Natural killer cell (primary cell): ENCODE data around the gene TGFBR2. TPM values are rescaled to one million over a fixed set of nuclear protein-coding genes. Genes with fewer than 3 reads are reported as not detected.

Experiments used
- ATAC-seq, 3 donors: fragments of 150-1000 bp in 2 of 3; fragments of 200-7000 bp in 1 of 3; cut with Tn5 transposase; 1 replicate in 1 of 3; 2 replicates in 2 of 3; pipeline ENCODE4 v1.10.0; 2021; ENCODE audit warnings: mild to moderate bottlenecking in 2 of 3, moderate library complexity in 2 of 3
- DNase-seq, 2 donors: peaks; one replicate each; pipeline versions ENCODE4 v3.0.0 to v3.0.0-alpha.2; 2013 to 2021; ENCODE audit warnings: mixed read lengths in 1 of 2
- H3K27ac ChIP-seq: one replicate; pipeline ENCODE4 v1.5.1; 2013; ENCODE audit warnings: mild to moderate bottlenecking, low read length
- H3K27me3 ChIP-seq: one replicate; pipeline ENCODE4 v1.6.1; 2013; ENCODE audit warnings: low read length; ENCODE audit not compliant: control insufficient read depth, insufficient read depth
- H3K36me3 ChIP-seq: one replicate; pipeline ENCODE4 v1.6.1; 2013; ENCODE audit warnings: low read length; ENCODE audit not compliant: control insufficient read depth, insufficient read depth
- H3K4me1 ChIP-seq: one replicate; pipeline ENCODE4 v1.6.1; 2013; ENCODE audit warnings: low read length; ENCODE audit not compliant: control insufficient read depth, insufficient read depth
- H3K4me3 ChIP-seq: one replicate; pipeline ENCODE4 v1.5.1; 2013; ENCODE audit warnings: low read length
- H3K9me3 ChIP-seq: one replicate; pipeline ENCODE4 v1.6.1; 2013; ENCODE audit warnings: low read length; ENCODE audit not compliant: control insufficient read depth, insufficient read depth
- H3K27ac Mint-ChIP-seq, 2 donors: one replicate each; pipeline ENCODE4 v1.8.0; 2022; ENCODE audit warnings: mild to moderate bottlenecking in 2 of 2, mixed read lengths in 2 of 2, moderate library complexity in 1 of 2
- H3K27me3 Mint-ChIP-seq, 2 donors: one replicate each; pipeline ENCODE4 v1.8.0; 2022; ENCODE audit warnings: low read depth in 2 of 2, mixed read lengths in 2 of 2
- H3K36me3 Mint-ChIP-seq: one replicate; pipeline ENCODE4 v1.8.0; 2022; ENCODE audit warnings: mixed read lengths
- H3K4me1 Mint-ChIP-seq, 2 donors: one replicate each; pipeline ENCODE4 v1.8.0; 2022; ENCODE audit warnings: mixed read lengths in 2 of 2
- H3K4me3 Mint-ChIP-seq: one replicate; pipeline ENCODE4 v1.8.0; 2022; ENCODE audit warnings: mild to moderate bottlenecking, moderate library complexity, mixed read lengths
- H3K9me3 Mint-ChIP-seq, 2 donors: one replicate each; pipeline ENCODE4 v1.8.0; 2022; ENCODE audit warnings: mixed read lengths in 2 of 2
- WGBS: methylation state at CpG from one replicate; pipeline ENCODE4 v1.1.7; 2013; ENCODE audit warnings: missing lambda C conversion rate; ENCODE audit not compliant: insufficient coverage; 5-methylcytosine and 5-hydroxymethylcytosine counted together
- intact Hi-C: fragments of 100-400 bp; cut with micrococcal nuclease; formaldehyde crosslinking; loops from one replicate; pipeline ENCODE4 v1.14.2; 2022
- total RNA-seq, 4 donors: library from RNA; stranded (reverse); fragments of 120-200 nt in 1 of 4; gene quantifications; one replicate each; pipeline versions ENCODE4 v1.2.3 to v1.2.4, GENCODE V29; 2013 to 2022
- TF ChIP-seq, protein P1 (sequence below): fragments of 200-600 bp; IDR thresholded peaks from one replicate; pipeline ENCODE4 v1.8.0; 2022; ENCODE audit warnings: antibody characterized with exemption

The TGFBR2 gene
- total RNA-seq, 3 donors from 2014 or later (not counting 1 experiment from before 2014, with no cell fraction given), result 70.4 to 113 (median 99.3) TPM

- Mint-ChIP-seq H3K27ac (no peak overlapping the region), H3K36me3 (no peaks in the 10 kb centered on the region), H3K9me3 (peaks cover 2 to 5% of the 10 kb centered on the region in 2 donors), H3K4me3 (no peak overlapping the region), H3K27me3 (no peaks in the 10 kb centered on the region), H3K4me1 (peaks cover 13 to 19% of the 10 kb centered on the region in 2 donors)
- H3K36me3 ChIP-seq, result no peaks in the 10 kb centered on the region
- 100% methylated on average over 2 of the region's 4 CpGs for WGBS
- H3K9me3 ChIP-seq, result no peaks in the 10 kb centered on the region
- no peak for DNase-seq
- no peaks in the 10 kb centered on the region for H3K4me1 ChIP-seq
- no peak overlapping the region for H3K27ac ChIP-seq
- no peaks in the 10 kb centered on the region for H3K27me3 ChIP-seq
- intact Hi-C loops, result no loop called here
- TF ChIP-seq, protein P1, sequence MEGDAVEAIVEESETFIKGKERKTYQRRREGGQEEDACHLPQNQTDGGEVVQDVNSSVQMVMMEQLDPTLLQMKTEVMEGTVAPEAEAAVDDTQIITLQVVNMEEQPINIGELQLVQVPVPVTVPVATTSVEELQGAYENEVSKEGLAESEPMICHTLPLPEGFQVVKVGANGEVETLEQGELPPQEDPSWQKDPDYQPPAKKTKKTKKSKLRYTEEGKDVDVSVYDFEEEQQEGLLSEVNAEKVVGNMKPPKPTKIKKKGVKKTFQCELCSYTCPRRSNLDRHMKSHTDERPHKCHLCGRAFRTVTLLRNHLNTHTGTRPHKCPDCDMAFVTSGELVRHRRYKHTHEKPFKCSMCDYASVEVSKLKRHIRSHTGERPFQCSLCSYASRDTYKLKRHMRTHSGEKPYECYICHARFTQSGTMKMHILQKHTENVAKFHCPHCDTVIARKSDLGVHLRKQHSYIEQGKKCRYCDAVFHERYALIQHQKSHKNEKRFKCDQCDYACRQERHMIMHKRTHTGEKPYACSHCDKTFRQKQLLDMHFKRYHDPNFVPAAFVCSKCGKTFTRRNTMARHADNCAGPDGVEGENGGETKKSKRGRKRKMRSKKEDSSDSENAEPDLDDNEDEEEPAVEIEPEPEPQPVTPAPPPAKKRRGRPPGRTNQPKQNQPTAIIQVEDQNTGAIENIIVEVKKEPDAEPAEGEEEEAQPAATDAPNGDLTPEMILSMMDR, result no peak
- ATAC-seq, result no peak
- H3K4me3 ChIP-seq, result no peak overlapping the region
These were observed 121.7 kb downstream of the TGFBR2 start for GRCh38 chr3:30728143-30728542.

- no peak overlapping the region for H3K27ac ChIP-seq
- H3K36me3 ChIP-seq, result no peaks in the 10 kb centered on the region
- peak overlapping the region; percentile 43 to 54 for H3K27ac Mint-ChIP-seq
- H3K4me3 Mint-ChIP-seq, result peak overlapping the region; percentile 33
- intact Hi-C loops, result no loop called here
- peaks cover 2 to 5% of the 10 kb centered on the region in 2 donors for H3K9me3 Mint-ChIP-seq
- H3K27me3 Mint-ChIP-seq, result peaks cover 0 to 3% of the 10 kb centered on the region in 2 donors
- TF ChIP-seq, protein P1, result no peak
- 9% methylated on average over 2 of the region's 2 CpGs for WGBS
- H3K27me3 ChIP-seq, result no peaks in the 10 kb centered on the region
- DNase-seq (peak in 1 of 2 donors; percentile 13), ATAC-seq (peak; percentile 57 to 80 (median 63))
- no peaks in the 10 kb centered on the region for H3K9me3 ChIP-seq
- H3K36me3 Mint-ChIP-seq, result no peaks in the 10 kb centered on the region
- H3K4me1 Mint-ChIP-seq, result peaks cover 19 to 23% of the 10 kb centered on the region in 2 donors
- no peaks in the 10 kb centered on the region for H3K4me1 ChIP-seq
- no peak overlapping the region for H3K4me3 ChIP-seq
These were observed 123.1 kb downstream of the TGFBR2 start for GRCh38 chr3:30729512-30729911.

DNA sequence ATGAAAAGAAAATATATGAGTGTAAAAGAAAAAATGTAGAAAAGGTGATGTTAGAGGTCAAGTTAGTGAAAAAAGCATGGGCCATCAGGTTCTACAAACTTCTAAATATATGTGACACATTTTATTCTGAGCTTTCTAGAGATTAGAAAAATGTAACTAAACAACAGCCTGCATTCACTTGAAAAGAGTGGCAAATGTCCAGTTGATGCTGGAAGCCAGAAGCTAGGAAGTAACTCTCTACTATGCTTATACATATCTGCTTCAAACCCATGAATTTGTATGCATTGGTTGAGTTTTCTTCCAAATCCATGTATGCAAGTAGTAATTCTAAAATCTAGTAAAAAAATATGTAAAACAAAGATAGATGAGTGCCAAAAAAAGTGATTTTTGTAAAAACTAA lies 123.5 kb downstream of the TGFBR2 start:
- Mint-ChIP-seq H3K4me1 (peaks cover 23 to 28% of the 10 kb centered on the region in 2 donors), H3K9me3 (peaks cover 2 to 5% of the 10 kb centered on the region in 2 donors), H3K27me3 (peaks cover 0 to 3% of the 10 kb centered on the region in 2 donors), H3K4me3 (peak overlapping the region; percentile 33), H3K27ac (peak overlapping the region; percentile 43 to 54), H3K36me3 (no peaks in the 10 kb centered on the region)
- TF ChIP-seq, protein P1, result no peak
- Histone ChIP-seq H3K4me1 (no peaks in the 10 kb centered on the region), H3K9me3 (no peaks in the 10 kb centered on the region), H3K36me3 (no peaks in the 10 kb centered on the region), H3K4me3 (no peak overlapping the region), H3K27me3 (no peaks in the 10 kb centered on the region), H3K27ac (no peak overlapping the region)
- DNase-seq (no peak), ATAC-seq (no peak)
- intact Hi-C loops, result no loop called here

GRCh38 chr3:30730967-30731366 lies 124.6 kb downstream of the TGFBR2 start:
- ATAC-seq (no peak), DNase-seq (peak in 1 of 2 donors; percentile 12)
- H3K27ac ChIP-seq, result no peak overlapping the region
- no peaks in the 10 kb centered on the region for H3K27me3 ChIP-seq
- H3K9me3 ChIP-seq, result no peaks in the 10 kb centered on the region
- Mint-ChIP-seq H3K27ac (no peak overlapping the region), H3K4me3 (no peak overlapping the region), H3K9me3 (no peaks in the 10 kb centered on the region), H3K4me1 (peaks cover 26 to 29% of the 10 kb centered on the region in 2 donors), H3K27me3 (peaks cover 0 to 3% of the 10 kb centered on the region in 2 donors), H3K36me3 (no peaks in the 10 kb centered on the region)
- intact Hi-C loops, result no loop called here
- WGBS, result 75% methylated on average over 3 of the region's 3 CpGs
- no peaks in the 10 kb centered on the region for H3K36me3 ChIP-seq
- no peak overlapping the region for H3K4me3 ChIP-seq
- H3K4me1 ChIP-seq, result no peaks in the 10 kb centered on the region
- TF ChIP-seq, protein P1, result no peak
